HFF-Myc (cell line): ENCODE measurements around the gene PRH2.

Experiments
- DNase-seq: peaks from one replicate; pipeline ENCODE4 v3.0.0-alpha.2; 2011; ENCODE audit warnings: low read depth; ENCODE audit errors: extremely low read depth
- H3K4me3 ChIP-seq: replicated peaks from 2 replicates; pipeline ENCODE4 v1.5.1; 2011; ENCODE audit warnings: low read depth, mild to moderate bottlenecking, control low read depth, low read length
- TF ChIP-seq, protein P1 (sequence below): IDR thresholded peaks from 2 replicates; pipeline ENCODE4 v1.5.1; 2012; ENCODE audit warnings: mild to moderate bottlenecking, low read depth, low read length, control low read depth; ENCODE audit errors: missing control alignments

The PRH2 gene

DNA sequence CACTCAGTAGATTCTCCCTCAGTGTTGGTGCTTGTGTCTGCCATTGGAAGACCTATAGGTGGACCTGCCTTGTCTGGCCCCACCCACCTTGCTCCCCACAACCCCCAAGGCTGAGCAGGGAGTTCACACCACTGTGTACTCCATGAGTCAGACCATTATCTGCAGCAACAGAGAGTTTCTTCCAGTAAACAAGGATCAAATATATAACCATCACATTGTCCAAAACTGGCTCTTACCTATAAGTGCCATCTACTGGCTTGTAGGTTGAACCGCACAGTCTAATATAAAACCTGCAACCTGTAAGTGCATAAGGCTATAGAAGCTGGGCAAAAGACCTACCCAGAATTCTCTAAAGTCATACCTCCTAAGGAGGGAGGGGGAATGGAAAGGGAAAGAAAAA, 27.6 kb upstream of the PRH2 start:
- TF ChIP-seq, protein P1, sequence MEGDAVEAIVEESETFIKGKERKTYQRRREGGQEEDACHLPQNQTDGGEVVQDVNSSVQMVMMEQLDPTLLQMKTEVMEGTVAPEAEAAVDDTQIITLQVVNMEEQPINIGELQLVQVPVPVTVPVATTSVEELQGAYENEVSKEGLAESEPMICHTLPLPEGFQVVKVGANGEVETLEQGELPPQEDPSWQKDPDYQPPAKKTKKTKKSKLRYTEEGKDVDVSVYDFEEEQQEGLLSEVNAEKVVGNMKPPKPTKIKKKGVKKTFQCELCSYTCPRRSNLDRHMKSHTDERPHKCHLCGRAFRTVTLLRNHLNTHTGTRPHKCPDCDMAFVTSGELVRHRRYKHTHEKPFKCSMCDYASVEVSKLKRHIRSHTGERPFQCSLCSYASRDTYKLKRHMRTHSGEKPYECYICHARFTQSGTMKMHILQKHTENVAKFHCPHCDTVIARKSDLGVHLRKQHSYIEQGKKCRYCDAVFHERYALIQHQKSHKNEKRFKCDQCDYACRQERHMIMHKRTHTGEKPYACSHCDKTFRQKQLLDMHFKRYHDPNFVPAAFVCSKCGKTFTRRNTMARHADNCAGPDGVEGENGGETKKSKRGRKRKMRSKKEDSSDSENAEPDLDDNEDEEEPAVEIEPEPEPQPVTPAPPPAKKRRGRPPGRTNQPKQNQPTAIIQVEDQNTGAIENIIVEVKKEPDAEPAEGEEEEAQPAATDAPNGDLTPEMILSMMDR = no peak
- DNase-seq = no peak
- no peak overlapping the region for H3K4me3 ChIP-seq

- TF ChIP-seq, protein P1 = no peak
- DNase-seq = no peak
- no peak overlapping the region for H3K4me3 ChIP-seq
Measured at GRCh38 chr12:10904686-10905085, 24.4 kb upstream of the PRH2 start.

- H3K4me3 ChIP-seq = no peak within 1 kb of the TSS
- DNase-seq = no peak
- TF ChIP-seq, protein P1 = no peak
Measured at GRCh38 chr12:10909462-10909861, 19.6 kb upstream of the PRH2 start, which contains the start of gene TAS2R13. Gene TAS2R13 (minus strand): TSS chr12:10909562. CDS start chr12:10909298, 264 bp downstream.

DNA sequence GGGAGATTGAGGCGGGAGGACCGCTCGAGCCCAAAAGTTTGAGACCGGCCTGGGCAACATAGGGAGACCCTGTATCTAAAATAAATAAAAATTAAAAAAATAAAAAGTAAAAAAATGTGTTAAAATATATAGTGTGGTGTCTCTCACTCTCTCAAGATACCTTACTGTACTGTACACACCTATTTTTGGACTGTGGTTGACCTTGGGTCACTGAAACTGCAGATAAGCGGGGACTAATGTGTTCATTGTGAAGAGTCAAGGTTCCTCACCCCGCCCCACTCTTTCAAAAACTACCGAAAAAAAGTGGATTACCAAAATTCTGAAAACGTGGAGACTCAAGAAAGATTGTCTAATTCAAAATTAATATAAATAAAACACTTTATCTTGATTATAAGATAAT, 18.7 kb upstream of the PRH2 start:
- no peak overlapping the region for H3K4me3 ChIP-seq
- TF ChIP-seq, protein P1 = no peak
- no peak for DNase-seq

DNA sequence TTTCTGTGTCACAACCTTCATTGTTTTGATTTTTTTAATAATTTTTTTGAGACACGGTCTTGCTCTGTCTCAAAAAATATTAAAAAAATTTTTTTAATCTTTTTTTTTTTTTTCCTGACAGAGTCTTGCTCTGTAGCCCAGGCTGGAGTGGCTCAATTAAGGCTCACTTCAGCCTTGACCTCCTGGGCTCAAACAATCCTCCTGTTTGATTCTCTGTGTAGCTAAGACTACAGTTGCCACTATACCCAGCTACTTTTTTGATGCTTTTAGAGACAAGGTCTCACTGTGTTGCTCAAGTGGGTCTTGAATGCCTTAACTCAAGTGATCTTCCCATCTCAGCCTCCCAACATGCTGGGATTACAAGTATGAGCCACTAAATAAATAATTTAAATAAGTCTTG, 9.2 kb upstream of the PRH2 start:
- no peak overlapping the region for H3K4me3 ChIP-seq
- no peak for DNase-seq
- TF ChIP-seq, protein P1 = no peak

DNA sequence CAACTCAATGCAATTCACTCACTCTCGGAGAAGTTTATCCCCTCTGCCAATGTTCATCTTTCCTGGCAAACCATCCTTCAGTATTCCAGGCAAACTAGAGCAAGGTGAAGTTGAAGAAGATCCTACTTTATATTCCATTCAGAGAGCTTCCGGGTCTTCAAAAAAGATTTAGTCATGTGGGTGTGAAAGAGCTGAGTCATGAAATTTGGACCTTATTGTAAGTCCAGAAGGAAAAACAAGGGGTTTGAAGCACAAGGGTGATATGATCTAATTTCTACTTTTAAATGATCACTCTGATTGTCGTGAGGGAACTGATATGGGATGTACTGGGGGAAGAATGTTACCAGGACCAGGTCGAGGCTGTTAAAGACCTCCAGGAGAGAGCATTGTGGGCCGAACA, 2.8 kb upstream of the PRH2 start:
- TF ChIP-seq, protein P1 = no peak
- DNase-seq = no peak
- H3K4me3 ChIP-seq = no peak overlapping the region

DNA sequence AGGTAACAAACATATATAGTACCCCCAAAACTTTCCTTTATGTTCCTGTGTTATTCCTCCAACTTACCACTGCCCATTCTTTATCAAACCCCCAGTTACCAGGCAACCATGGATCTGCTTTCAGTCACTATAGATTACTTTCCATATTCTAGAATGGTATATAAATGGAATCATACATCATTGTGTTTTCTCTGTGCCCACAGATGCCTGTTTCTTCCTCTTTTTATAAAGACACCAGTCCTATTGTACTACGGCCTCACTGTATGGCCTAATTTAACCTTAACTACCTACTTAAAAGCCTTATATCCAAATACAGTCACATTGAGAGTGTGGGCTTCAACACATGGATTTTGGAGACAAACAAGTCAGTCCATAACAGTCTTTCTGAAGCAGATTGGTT, 7.5 kb downstream of the PRH2 start:
- TF ChIP-seq, protein P1 = no peak
- DNase-seq = no peak
- no peak overlapping the region for H3K4me3 ChIP-seq
